T47D (cell line): ENCODE measurements around the gene RNF25.

Source experiments
- DNase-seq, 2 experiments: peaks; one replicate each; pipeline versions ENCODE4 v3.0.0 to v3.0.0-alpha.2; 2011 to 2012; ENCODE audit warnings: low read depth in 1 of 2, low spot score in 1 of 2
- JUND ChIP-seq: IDR thresholded peaks from 2 replicates; pipeline ENCODE4 v1.6.1; 2012; ENCODE audit warnings: low read depth
- in situ Hi-C: cut with HindIII; loops from 2 replicates; pipeline ENCODE4 v1.10.0; 2016; ENCODE audit warnings: low sequenced_read_pairs, low pct_unique_long_range_greater_than_20kb

The RNF25 gene

DNA sequence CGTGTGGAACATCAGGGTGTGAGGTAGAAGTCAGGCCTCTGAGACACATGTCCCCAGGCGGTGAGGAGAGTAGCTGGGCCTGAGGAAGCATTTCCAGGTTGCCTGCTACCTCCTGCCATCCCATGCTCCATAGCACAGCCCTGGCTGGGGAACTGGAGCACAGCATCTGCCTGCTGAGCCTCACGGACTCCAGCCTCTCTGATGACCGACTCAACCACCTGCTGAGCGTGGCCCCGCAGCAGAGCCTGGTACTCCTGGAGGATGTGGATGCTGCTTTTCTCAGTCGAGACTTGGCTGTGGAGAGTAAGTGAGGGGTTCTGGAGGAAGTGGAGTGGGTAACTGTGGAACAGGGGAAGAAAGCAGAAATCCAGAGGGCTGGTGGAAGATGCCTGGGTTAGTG is 9.4 kb downstream of the RNF25 start:
- no peak for DNase-seq
- no peak for TF ChIP-seq JUND
- in situ Hi-C loops, result no loop called here

DNA sequence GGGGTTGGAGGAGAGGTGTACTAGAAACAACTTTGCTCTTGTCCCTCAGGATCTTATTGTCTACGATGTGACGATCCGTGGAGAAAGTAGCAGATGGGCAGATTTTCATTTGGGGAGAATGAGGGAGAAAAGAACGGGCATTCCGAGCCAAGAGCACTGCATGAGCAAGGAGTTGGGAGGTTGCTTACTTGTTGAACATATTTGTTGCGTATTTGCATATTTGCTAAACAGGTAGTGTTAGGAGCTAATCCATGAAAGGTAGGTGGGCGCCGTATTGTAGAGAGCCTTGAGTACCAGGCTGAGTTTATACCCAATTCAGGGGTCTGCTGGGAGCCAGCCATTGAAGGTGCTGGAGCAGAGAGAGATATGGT is 11.8 kb downstream of the RNF25 start:
- no peak for TF ChIP-seq JUND
- in situ Hi-C loops, result no loop called here
- no peak for DNase-seq

DNA sequence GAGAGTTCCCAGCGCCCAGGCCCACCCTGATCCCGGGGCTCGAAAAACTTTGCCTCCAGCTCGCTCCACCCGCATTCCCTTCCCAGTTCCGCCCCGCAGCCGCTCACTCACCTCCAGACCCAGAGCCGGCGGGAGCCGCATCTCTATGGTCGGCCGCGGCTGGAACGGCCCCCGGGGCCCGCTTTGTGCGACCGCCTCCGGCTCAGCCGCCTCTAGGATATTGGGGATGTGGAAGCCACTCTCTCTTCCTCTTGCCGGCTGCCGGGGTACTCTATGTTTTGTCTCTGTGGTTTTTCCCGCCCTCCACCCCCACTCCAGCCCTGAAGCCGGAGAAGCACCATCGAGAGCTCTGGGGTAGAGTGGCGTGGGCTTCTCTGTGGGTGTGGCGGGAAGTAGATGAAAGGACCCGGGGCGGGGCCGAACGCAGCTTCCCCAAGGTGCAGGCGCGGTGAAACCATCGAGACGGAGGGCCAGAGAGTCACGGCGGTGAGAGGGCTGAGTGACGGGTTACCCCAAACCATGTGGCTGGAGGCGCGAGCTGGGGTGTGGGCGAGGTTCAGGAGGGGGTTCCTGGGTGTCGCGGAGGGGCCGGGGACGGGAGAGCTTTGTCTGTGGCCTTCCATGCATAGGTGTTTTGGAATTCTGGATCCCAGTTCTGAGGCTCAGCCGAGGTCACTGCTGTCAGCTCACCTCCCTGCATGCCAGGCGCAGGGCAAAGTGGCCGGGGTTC is 12.4 kb downstream of the RNF25 start, which contains the start of the genes BCS1L and ZNF142:
TSS of gene BCS1L (plus strand) at position 426 of the 730 bp plus-strand sequence. CDS start 1,305 bp downstream, outside the sequence.
TSS of gene ZNF142 (minus strand) at position 366 of the 730 bp plus-strand sequence. CDS start 3,194 bp downstream, outside the sequence.
- DNase-seq, result peak; percentile 79 to 89
- in situ Hi-C loops, result no loop called here

DNA sequence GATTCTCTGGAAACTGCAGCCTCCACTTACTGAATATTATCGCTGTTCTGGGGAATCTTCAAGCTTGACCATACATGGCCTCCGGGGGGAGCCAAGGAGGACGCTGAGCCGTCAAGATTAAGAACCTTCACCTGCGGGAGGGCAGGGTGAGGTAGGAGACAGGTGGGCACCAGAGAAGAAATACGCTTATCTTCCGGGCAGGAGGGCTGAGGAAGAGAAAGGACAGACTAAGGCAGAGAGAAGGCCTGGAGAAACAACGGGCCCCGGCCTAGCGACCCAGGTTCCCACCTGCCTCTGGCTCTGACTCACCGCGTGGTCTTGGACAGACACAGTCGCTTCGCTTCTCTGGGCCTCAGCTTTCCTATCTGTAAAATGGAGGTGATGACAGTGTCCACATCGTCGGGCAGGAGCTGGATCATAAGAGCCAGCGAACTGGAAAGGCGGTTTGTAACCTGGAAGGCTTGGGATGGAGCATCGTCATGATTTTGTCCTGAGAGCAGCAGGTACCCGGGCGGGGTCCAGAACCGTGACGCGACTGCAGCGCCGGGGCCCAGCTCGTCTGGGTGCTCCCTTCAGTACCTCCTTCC is 13.0 kb downstream of the RNF25 start:
- no peak for TF ChIP-seq JUND
- in situ Hi-C loops, result no loop called here
- peak; percentile 18 to 53 for DNase-seq

More for the DNA sequence above, 12.4 kb downstream of the RNF25 start, which contains the start of the genes BCS1L and ZNF142:
- TF ChIP-seq JUND, result no peak

DNA sequence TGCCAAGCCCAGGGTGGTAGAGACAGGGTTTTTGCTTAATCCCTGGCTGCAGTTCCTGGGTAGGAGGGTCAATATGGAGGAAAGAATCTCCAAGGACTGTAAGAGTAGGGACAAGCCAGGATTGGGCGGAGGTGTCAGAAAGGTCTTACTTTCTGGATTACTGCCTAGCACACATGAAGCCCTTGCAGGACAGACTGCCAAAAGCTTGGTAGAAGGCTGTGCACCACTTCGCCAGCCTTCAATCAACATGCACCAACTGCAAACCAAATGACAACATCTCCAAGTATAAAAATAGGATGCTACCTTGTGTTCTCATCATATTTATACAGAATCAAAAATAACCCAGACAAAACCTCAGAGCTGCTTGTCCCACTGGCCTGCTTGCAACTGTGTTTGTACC is 16.1 kb downstream of the RNF25 start:
- in situ Hi-C loops, result no loop called here
- DNase-seq, result no peak
- TF ChIP-seq JUND, result no peak

DNA sequence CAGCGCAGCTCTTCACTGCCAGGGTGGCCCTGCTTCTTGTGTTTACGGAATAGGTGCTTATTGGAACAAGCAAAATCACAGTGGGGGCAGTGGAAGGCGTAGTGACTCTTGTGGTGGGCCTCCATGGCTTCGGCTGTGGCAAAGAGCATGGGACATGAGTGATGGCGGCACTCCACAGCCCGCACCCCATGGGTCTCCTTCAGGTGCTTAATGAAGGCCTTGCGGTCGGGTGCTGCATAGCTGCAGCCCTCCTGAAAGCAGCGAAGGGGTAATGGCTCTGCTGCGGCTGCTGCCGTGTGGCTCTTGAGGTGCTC is 23.1 kb downstream of the RNF25 start:
- DNase-seq, result no peak
- no peak for TF ChIP-seq JUND
- in situ Hi-C loops, result no loop called here

DNA sequence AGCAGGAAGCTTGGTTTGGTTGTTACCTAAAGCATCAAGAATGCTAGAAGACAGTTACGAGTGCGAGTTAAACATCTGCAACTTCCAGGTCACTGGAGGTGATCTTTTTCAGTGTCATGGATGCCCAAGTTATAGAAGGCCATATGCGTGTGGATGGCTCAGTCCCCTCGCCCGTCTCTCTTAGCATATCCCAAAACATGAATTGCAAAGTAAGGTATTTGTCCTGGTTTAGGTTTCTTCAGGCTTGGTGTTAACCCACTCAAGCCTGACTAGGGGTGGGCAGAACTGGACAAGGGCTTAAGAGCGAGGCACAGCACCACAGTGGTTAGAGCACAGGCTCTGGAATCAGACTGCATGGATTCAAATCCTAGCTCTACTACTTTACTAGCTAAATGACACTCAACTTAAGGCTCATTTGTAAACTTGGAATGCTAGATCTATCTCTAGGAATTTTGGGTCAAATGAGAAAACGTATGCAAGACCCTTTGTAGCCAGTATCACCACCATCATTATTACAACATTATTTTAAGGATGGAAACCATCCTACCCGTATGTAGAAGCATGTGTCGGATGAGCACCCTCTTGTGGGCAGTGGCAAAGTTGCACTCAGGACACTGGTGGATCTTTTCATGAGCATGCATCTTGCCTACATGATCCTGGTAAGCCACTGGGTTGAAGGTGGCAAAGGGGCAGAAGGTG is 23.6 kb downstream of the RNF25 start:
- TF ChIP-seq JUND, result no peak
- DNase-seq, result peak; percentile 40 to 65
- in situ Hi-C loops, result no loop called here

DNA sequence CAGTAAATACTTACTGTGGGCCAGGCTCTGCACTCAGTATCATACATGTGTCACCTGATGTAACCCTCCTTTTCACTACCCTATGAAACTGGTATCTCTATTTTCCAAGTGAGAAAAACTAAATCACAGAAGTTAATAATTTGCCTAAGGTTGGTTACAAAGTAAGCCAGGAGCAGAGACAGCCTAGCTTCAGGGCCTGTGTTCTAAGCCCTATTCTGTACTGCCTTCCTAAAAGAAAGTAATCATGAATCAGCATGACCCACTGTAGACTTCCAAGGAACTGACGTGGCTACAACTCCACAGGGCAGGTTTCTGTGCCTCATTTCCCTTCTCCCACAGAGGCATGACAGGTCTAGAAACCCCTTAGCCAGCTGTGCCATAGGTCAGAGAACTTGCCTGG is 26.7 kb downstream of the RNF25 start:
- in situ Hi-C loops, result no loop called here
- DNase-seq, result no peak
- TF ChIP-seq JUND, result no peak

DNA sequence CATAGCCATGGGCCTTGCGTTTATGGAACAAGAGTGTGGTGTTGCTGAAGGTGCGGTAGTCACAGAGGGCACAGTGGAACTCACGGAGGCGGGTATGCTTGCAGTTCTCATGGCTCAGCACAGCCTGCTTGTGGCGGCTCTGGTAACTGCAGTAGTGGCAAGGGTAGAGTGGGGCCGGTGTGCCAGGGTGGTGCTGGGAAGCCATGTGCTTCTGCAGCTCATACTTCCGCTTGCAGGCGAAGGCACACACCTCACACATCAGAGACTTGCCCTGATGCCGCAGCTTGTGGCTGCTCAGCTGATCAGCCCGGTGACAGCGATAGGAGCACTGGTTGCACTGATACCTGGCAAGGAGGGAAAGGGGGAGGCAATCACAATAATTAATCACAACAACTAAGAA is 27.1 kb downstream of the RNF25 start:
- in situ Hi-C loops, result no loop called here
- DNase-seq, result no peak

DNA sequence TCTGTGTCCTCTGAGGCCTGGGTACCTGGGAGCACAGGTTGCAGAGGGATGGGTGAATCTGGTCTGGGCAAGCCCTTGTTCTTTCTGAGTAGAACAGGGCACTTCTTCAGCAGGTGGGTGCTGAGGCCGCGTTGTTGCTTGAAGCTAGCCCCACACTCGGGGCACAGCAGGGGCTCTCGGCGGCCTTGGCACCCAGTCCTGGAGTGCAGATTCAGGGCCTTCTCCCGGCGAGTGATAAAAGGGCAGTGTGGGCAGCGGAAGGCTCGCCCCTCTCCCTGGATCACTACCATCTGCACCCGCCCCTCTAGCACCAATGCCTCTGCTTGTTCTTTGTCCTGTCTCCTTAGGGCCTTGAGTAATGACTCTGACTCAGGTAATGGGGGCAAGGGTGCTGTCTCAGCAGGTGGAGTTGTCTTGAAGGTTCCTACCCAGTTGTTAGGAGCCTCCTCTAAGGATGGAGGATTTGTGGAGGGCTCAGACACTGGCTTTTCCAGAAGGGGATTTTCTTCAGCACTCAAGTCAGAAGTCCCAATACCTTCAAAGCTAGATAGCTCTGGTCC is 28.0 kb downstream of the RNF25 start:
- in situ Hi-C loops, result no loop called here
- no peak for DNase-seq
- TF ChIP-seq JUND, result no peak

More for the DNA sequence above, 27.1 kb downstream of the RNF25 start:
- no peak for TF ChIP-seq JUND

DNA sequence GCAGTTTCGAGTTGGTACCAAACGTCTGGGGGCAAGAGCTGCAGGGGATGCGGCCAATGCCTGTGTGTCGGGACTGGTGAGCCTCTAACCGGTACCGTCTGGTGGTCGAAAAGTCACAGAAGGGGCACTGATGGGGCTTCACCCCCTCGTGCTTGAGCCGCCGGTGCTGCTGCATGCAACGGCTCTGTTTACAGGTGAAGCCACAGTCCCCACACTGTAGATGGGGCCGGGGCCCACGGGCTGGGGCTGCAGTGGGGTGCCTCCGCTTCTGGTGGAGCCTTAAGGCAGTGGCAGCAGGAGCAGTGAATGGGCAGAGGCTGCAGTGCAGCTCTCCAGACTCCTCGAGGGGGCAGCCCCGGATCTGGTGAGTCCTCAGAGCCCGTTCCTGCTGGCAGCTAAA is 29.0 kb downstream of the RNF25 start:
- no peak for DNase-seq
- no peak for TF ChIP-seq JUND
- in situ Hi-C loops, result no loop called here

DNA sequence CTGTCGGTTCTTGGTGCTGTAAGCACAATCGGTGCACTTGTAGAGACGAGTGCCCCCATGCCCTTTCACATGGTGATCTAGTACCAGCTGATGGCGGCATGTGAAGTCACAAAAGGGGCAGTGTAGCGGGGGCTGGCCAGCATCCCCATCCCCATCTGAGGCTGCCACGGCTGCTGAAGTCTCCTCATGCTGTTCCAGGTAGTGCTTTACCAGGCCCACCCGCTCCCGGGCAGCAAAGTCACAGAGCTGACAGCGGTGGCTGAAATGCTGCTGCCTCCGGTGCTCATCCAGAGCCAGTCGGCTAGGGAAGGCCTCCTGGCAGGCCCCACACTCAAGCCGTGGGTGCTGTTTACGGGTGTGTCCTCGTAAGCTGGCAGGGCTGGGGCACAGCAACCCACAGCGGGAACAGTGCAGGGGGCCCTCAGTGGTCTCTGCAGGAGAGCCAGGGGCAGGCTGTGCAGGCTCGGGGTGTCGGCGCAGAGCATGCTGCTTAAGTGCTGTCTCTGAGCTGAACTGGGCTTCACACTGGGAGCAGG is 29.6 kb downstream of the RNF25 start:
- TF ChIP-seq JUND, result no peak
- no peak for DNase-seq
- in situ Hi-C loops, result no loop called here

DNA sequence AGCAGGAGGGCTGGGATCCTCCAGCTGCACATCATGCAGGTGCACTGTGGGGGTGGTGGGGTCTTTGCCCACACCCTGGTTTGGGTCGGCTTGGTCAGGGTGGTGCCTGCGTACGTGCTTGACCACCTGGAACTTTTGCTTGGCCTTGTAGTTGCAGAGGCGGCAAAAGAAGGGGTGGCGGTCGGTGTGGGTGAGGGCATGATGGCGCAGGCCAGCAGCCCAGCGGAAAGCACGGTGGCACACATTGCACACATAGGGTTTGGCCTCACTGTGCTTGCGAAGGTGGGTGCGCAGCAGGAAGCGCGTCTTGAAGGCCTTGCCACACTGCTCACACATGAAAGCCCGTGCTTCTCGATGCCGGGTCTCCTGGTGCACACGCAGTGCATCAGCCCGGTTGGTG is 33.4 kb downstream of the RNF25 start:
- TF ChIP-seq JUND, result no peak
- DNase-seq, result no peak
- in situ Hi-C loops, result no loop called here
